K562 (cell line): ENCODE results near the gene PRDX2. TPM values are rescaled to one million over a fixed set of nuclear protein-coding genes. Genes with fewer than 3 reads are reported as not detected.
A peak's percentile ranks its signal among the peaks of the same experiment; 100 is the strongest.

Experiments
- BRF1 ChIP-seq: IDR thresholded peaks from 3 replicates; pipeline ENCODE4 v1.6.1; 2011; ENCODE audit warnings: borderline replicate concordance, mild to moderate bottlenecking; ENCODE audit not compliant: insufficient read length; ENCODE audit errors: extremely low read depth
- EWSR1 ChIP-seq: fragments of 450-650 bp; IDR thresholded peaks from 2 replicates; pipeline ENCODE4 v1.6.1; 2018; ENCODE audit warnings: borderline replicate concordance, mild to moderate bottlenecking, low read depth, moderate library complexity; ENCODE audit not compliant: partially characterized antibody
- JUND ChIP-seq, 2 experiments: IDR thresholded peaks; 2 replicates in 1 of 2; 3 replicates in 1 of 2; pipeline ENCODE4 v1.6.1; 2011; ENCODE audit warnings: borderline replicate concordance in 2 of 2, low read depth in 2 of 2, low read length in 2 of 2, improper control_type of control experiment in 1 of 2, missing biosample characterization in 1 of 2, missing genetic modification characterization in 1 of 2, missing genetic modification reagents in 1 of 2
- MTF1 ChIP-seq: fragments of 250-450 bp; sonication (Bioruptor Pico); IDR thresholded peaks from 2 replicates; pipeline ENCODE4 v1.9.0; 2021; ENCODE audit warnings: moderate library complexity, mild to moderate bottlenecking, inconsistent platforms, borderline replicate concordance
- POLR2AphosphoS2 ChIP-seq: IDR thresholded peaks from 2 replicates; pipeline ENCODE4 v1.6.1; 2012; ENCODE audit warnings: low read length, improper control_type of control experiment
- RCOR1 ChIP-seq, 2 experiments: IDR thresholded peaks; 2 replicates each; pipeline ENCODE4 v1.6.1; 2012; ENCODE audit warnings: low read depth in 2 of 2, low read length in 2 of 2, borderline replicate concordance in 1 of 2, improper control_type of control experiment in 1 of 2
- SIN3B ChIP-seq: fragments of 450-650 bp; IDR thresholded peaks from 2 replicates; pipeline ENCODE4 v1.6.1; 2017; ENCODE audit warnings: low read depth, mild to moderate bottlenecking, moderate library complexity
- SLC30A9 ChIP-seq: fragments of 250-450 bp; sonication (Bioruptor Pico); IDR thresholded peaks from 2 replicates; pipeline ENCODE4 v1.8.0; 2022; ENCODE audit warnings: mild to moderate bottlenecking, moderate library complexity
- SMAD4 ChIP-seq: fragments of 250-450 bp; sonication (Bioruptor Pico); conservative IDR thresholded peaks from 2 replicates; pipeline ENCODE4 v1.8.0; 2021; ENCODE audit warnings: inconsistent platforms, mild to moderate bottlenecking, moderate library complexity
- SREBF2 ChIP-seq: sonication (generic); formaldehyde crosslinking; IDR thresholded peaks from 2 replicates; pipeline ENCODE4 v1.4.0; 2020; ENCODE audit warnings: mild to moderate bottlenecking, missing genetic modification reagents
- ZBTB1 ChIP-seq: sonication (generic); formaldehyde crosslinking; IDR thresholded peaks from 2 replicates; pipeline ENCODE4 v1.8.1; 2023; ENCODE audit warnings: missing genetic modification reagents, low read depth, mild to moderate bottlenecking, borderline replicate concordance
- ZFP1 ChIP-seq: fragments of 450-650 bp; formaldehyde crosslinking; IDR thresholded peaks from 2 replicates; pipeline ENCODE4 v1.4.0; 2020; ENCODE audit warnings: mild to moderate bottlenecking, mixed read lengths
- ZNF274 ChIP-seq: IDR thresholded peaks from 2 replicates; pipeline ENCODE4 v1.6.1; 2011; ENCODE audit warnings: low read depth, mild to moderate bottlenecking, low read length, moderate library complexity, borderline replicate concordance
- polyA plus RNA-seq, 8 experiments: library from polyadenylated mRNA; depleted of rRNA in 4 of 8; stranded (reverse) in 5 of 8; unstranded in 3 of 8; fragments of >200 nt; fragmentation: Nextera tagmentation in 2 of 8; fragmentation: Illumina TruSeq in 1 of 8; extraction: Ambion mirVana in 2 of 8; extraction: Trizol in 1 of 8; gene quantifications; 2 replicates each; pipeline versions ENCODE4 v1.2.1 to v1.2.3, GENCODE V29; 2011 to 2014; ENCODE audit warnings: inconsistent platforms in 1 of 8, missing spikeins in 1 of 8
- total RNA-seq, 7 experiments: library from RNA; depleted of rRNA in 6 of 7; stranded (reverse); fragments of >200 nt in 6 of 7; fragmentation: Illumina TruSeq in 2 of 7; extraction: Trizol in 2 of 7; gene quantifications; 2 replicates each; pipeline versions ENCODE4 v1.2.1 to v1.2.3, GENCODE V29; 2011 to 2021; ENCODE audit warnings: low replicate concordance in 1 of 7
- TF ChIP-seq, protein P1 (sequence below): sonication (generic); formaldehyde crosslinking; IDR thresholded peaks from 2 replicates; pipeline ENCODE4 v1.8.0; 2022; ENCODE audit warnings: mild to moderate bottlenecking, missing genetic modification reagents
- TF ChIP-seq, protein P2 (sequence below): fragments of 250-450 bp; sonication (Bioruptor Pico); IDR thresholded peaks from 2 replicates; pipeline ENCODE4 v1.8.0; 2022; ENCODE audit warnings: moderate library complexity, mild to moderate bottlenecking, inconsistent platforms
- TF ChIP-seq, protein P3 (sequence below): fragments of 250-450 bp; sonication (Bioruptor Pico); IDR thresholded peaks from 2 replicates; pipeline ENCODE4 v1.4.0; 2020

PRDX2 gene
- total and polyA plus RNA-seq, 9 of the 15 experiments (the other 6 are each of a cell fraction or from before 2014, with no cell fraction given): 206 to 1,183 (median 415) TPM

- TF ChIP-seq, protein P1, sequence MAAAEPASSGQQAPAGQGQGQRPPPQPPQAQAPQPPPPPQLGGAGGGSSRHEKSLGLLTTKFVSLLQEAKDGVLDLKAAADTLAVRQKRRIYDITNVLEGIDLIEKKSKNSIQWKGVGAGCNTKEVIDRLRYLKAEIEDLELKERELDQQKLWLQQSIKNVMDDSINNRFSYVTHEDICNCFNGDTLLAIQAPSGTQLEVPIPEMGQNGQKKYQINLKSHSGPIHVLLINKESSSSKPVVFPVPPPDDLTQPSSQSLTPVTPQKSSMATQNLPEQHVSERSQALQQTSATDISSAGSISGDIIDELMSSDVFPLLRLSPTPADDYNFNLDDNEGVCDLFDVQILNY: peak; percentile 88
- TF ChIP-seq JUND (IDR thresholded peaks at IDR 0.05; ENCODE audit: borderline replicate concordance, low read depth, low read length): peak; percentile 99
- no peak for TF ChIP-seq JUND (tag; IDR thresholded peaks at IDR 0.05; ENCODE audit: borderline replicate concordance, low read depth, low read length)
- no peak for TF ChIP-seq ZFP1 (CRISPR knock-in tag)
- TF ChIP-seq EWSR1: no peak
- no peak for TF ChIP-seq BRF1
- peak; percentile 16; the same call in 1 of the 2 replicates for TF ChIP-seq SIN3B
- TF ChIP-seq, protein P2, sequence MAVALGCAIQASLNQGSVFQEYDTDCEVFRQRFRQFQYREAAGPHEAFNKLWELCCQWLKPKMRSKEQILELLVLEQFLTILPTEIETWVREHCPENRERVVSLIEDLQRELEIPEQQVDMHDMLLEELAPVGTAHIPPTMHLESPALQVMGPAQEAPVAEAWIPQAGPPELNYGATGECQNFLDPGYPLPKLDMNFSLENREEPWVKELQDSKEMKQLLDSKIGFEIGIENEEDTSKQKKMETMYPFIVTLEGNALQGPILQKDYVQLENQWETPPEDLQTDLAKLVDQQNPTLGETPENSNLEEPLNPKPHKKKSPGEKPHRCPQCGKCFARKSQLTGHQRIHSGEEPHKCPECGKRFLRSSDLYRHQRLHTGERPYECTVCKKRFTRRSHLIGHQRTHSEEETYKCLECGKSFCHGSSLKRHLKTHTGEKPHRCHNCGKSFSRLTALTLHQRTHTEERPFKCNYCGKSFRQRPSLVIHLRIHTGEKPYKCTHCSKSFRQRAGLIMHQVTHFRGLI (CRISPR knock-in tag): no peak
- no peak for TF ChIP-seq MTF1 (CRISPR knock-in tag)
- TF ChIP-seq ZNF274: no peak; the same call in 1 of the 2 replicates
- TF ChIP-seq, protein P3, sequence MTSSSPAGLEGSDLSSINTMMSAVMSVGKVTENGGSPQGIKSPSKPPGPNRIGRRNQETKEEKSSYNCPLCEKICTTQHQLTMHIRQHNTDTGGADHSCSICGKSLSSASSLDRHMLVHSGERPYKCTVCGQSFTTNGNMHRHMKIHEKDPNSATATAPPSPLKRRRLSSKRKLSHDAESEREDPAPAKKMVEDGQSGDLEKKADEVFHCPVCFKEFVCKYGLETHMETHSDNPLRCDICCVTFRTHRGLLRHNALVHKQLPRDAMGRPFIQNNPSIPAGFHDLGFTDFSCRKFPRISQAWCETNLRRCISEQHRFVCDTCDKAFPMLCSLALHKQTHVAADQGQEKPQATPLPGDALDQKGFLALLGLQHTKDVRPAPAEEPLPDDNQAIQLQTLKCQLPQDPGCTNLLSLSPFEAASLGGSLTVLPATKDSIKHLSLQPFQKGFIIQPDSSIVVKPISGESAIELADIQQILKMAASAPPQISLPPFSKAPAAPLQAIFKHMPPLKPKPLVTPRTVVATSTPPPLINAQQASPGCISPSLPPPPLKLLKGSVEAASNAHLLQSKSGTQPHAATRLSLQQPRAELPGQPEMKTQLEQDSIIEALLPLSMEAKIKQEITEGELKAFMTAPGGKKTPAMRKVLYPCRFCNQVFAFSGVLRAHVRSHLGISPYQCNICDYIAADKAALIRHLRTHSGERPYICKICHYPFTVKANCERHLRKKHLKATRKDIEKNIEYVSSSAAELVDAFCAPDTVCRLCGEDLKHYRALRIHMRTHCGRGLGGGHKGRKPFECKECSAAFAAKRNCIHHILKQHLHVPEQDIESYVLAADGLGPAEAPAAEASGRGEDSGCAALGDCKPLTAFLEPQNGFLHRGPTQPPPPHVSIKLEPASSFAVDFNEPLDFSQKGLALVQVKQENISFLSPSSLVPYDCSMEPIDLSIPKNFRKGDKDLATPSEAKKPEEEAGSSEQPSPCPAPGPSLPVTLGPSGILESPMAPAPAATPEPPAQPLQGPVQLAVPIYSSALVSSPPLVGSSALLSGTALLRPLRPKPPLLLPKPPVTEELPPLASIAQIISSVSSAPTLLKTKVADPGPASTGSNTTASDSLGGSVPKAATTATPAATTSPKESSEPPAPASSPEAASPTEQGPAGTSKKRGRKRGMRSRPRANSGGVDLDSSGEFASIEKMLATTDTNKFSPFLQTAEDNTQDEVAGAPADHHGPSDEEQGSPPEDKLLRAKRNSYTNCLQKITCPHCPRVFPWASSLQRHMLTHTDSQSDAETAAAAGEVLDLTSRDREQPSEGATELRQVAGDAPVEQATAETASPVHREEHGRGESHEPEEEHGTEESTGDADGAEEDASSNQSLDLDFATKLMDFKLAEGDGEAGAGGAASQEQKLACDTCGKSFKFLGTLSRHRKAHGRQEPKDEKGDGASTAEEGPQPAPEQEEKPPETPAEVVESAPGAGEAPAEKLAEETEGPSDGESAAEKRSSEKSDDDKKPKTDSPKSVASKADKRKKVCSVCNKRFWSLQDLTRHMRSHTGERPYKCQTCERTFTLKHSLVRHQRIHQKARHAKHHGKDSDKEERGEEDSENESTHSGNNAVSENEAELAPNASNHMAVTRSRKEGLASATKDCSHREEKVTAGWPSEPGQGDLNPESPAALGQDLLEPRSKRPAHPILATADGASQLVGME (CRISPR knock-in tag): peak; percentile 38; the same call in 1 of the 2 replicates
- TF ChIP-seq SLC30A9 (CRISPR knock-in tag): no peak
- peak; percentile 62; the same call in 1 of the 2 replicates for TF ChIP-seq ZBTB1 (CRISPR knock-in tag)
- TF ChIP-seq RCOR1 (IDR thresholded peaks at IDR 0.05; ENCODE audit: borderline replicate concordance in 1 of 2, low read depth in 2 of 2, low read length in 2 of 2): no peak
- no peak for TF ChIP-seq SREBF2 (CRISPR knock-in tag)
- TF ChIP-seq SMAD4 (CRISPR knock-in tag): peak; percentile 70
- TF ChIP-seq POLR2AphosphoS2: no peak
Observed at GRCh38 chr19:12801466-12802266, at the start of gene PRDX2, which contains the start of gene THSD8 (continued).
